ENCODE results near the gene TULP4. TPM values are rescaled to one million over a fixed set of nuclear protein-coding genes. Genes with fewer than 3 reads are reported as not detected.

Gene TULP4
- polyA plus RNA-seq, 3 donors = 6.5 to 10.6 (median 7.9) TPM

GRCh38 chr6:158408013-158408412, 95.7 kb downstream of the TULP4 start:
- Histone ChIP-seq H3K79me2 (ENCODE audit: insufficient read depth, low read length) (no peaks in the 10 kb centered on the region), H3K27me3 (ENCODE audit: control insufficient read depth in 2 of 2, insufficient read depth in 2 of 2, low read length in 2 of 2) (no peaks in the 10 kb centered on the region), H2AFZ (ENCODE audit: insufficient read depth, low read depth, low read length, poor library complexity, severe bottlenecking) (no peak overlapping the region), H3K9me3 (replicated peaks in 1 of 2; ENCODE audit: control insufficient read depth in 1 of 2, insufficient read depth in 1 of 2, low read length in 2 of 2) (no peaks in the 10 kb centered on the region), H3K4me1 (ENCODE audit: control insufficient read depth in 1 of 2, insufficient read depth in 2 of 2, low read length in 2 of 2) (peaks cover 7 to 8% of the 10 kb centered on the region in 2 donors), H3K9ac (ENCODE audit: insufficient read depth, low read length, poor library complexity, severe bottlenecking) (no peak overlapping the region), H3K36me3 (replicated peaks in 1 of 2; ENCODE audit: control insufficient read depth in 1 of 2, insufficient read depth in 2 of 2, low read length in 2 of 2) (peaks cover 0 to 2% of the 10 kb centered on the region in 2 donors), H3K27ac (ENCODE audit: low read depth in 1 of 2, low read length in 2 of 2) (no peak overlapping the region), H3K4me3 (replicated peaks in 1 of 3; ENCODE audit: low read depth in 2 of 3, low read length in 3 of 3) (no peak overlapping the region), H4K20me1 (ENCODE audit: insufficient read depth, low read length) (peaks cover 28% of the 10 kb centered on the region), H3K4me2 (replicated peaks; ENCODE audit: extremely low read depth, low read length, poor library complexity, severe bottlenecking) (no peak overlapping the region)
- peaks cover 0 to 3% (median 0%) of the 10 kb centered on the region in 7 donors for H3K9me3 Mint-ChIP-seq
- no peak overlapping the region for H3K4me3 Mint-ChIP-seq
- H3K27me3 Mint-ChIP-seq (ENCODE audit: low read depth in 3 of 3) = peaks cover 0 to 2% (median 0%) of the 10 kb centered on the region in 3 donors
- peaks cover 5 to 9% of the 10 kb centered on the region in 2 donors for H3K36me3 Mint-ChIP-seq
- no peak for DNase-seq
- intact Hi-C loops (cut with micrococcal nuclease) = no loop called here
- H3K27ac Mint-ChIP-seq = peak overlapping the region in 1 of 7 donors; percentile 5
- H3K4me1 Mint-ChIP-seq = peaks cover 10% of the 10 kb centered on the region
- WGBS (ENCODE audit: insufficient coverage) = 95% methylated on average over 6 of the region's 9 CpGs
- no peak for TF ChIP-seq CTCF (IDR thresholded peaks at IDR 0.05)

- Histone ChIP-seq H3K4me2 (replicated peaks; ENCODE audit: extremely low read depth, low read length, poor library complexity, severe bottlenecking) (no peak overlapping the region), H3K9me3 (replicated peaks in 1 of 2; ENCODE audit: control insufficient read depth in 1 of 2, insufficient read depth in 1 of 2, low read length in 2 of 2) (no peaks in the 10 kb centered on the region), H2AFZ (ENCODE audit: insufficient read depth, low read depth, low read length, poor library complexity, severe bottlenecking) (no peak overlapping the region), H3K79me2 (ENCODE audit: insufficient read depth, low read length) (no peaks in the 10 kb centered on the region), H3K4me1 (ENCODE audit: control insufficient read depth in 1 of 2, insufficient read depth in 2 of 2, low read length in 2 of 2) (peaks cover 7 to 8% of the 10 kb centered on the region in 2 donors), H3K36me3 (replicated peaks in 1 of 2; ENCODE audit: control insufficient read depth in 1 of 2, insufficient read depth in 2 of 2, low read length in 2 of 2) (peaks cover 4 to 8% of the 10 kb centered on the region in 2 donors), H3K27ac (ENCODE audit: low read depth in 1 of 2, low read length in 2 of 2) (no peak overlapping the region), H4K20me1 (ENCODE audit: insufficient read depth, low read length) (peaks cover 28% of the 10 kb centered on the region), H3K27me3 (ENCODE audit: control insufficient read depth in 2 of 2, insufficient read depth in 2 of 2, low read length in 2 of 2) (no peaks in the 10 kb centered on the region), H3K9ac (ENCODE audit: insufficient read depth, low read length, poor library complexity, severe bottlenecking) (no peak overlapping the region), H3K4me3 (replicated peaks in 1 of 3; ENCODE audit: low read depth in 2 of 3, low read length in 3 of 3) (no peak overlapping the region)
- Mint-ChIP-seq H3K9me3 (peaks cover 0 to 3% (median 0%) of the 10 kb centered on the region in 7 donors), H3K4me1 (peaks cover 10% of the 10 kb centered on the region), H3K27ac (no peak overlapping the region), H3K36me3 (peaks cover 11 to 15% of the 10 kb centered on the region in 2 donors), H3K27me3 (ENCODE audit: low read depth in 3 of 3) (peaks cover 0 to 2% (median 0%) of the 10 kb centered on the region in 3 donors), H3K4me3 (no peak overlapping the region)
- intact Hi-C loops (cut with micrococcal nuclease) = no loop called here
- TF ChIP-seq CTCF (IDR thresholded peaks at IDR 0.05) = no peak
- WGBS (ENCODE audit: insufficient coverage) = 84% methylated on average over 6 of the region's 9 CpGs
- DNase-seq = no peak
Observed at GRCh38 chr6:158408552-158409130, 96.4 kb downstream of the TULP4 start.
